Stimulated activated CD8-positive, alpha-beta memory T cell treated with anti-CD3 and anti-CD28 coated beads, Interleukin-2, amount 100 ng/mL, for 48 hours (primary cell): Measurements from ENCODE around the gene SCUBE1.
"Not testable (repeated sequence)": the region's sequence is repeated elsewhere in the genome, so short reads cannot be mapped to it uniquely, and the experiment has no call there.

Experiments used
- DNase-seq, 2 donors: peaks; one replicate each; pipeline ENCODE4 v3.0.0-alpha.2; 2020; ENCODE audit warnings: low read depth in 2 of 2

SCUBE1 gene

DNA sequence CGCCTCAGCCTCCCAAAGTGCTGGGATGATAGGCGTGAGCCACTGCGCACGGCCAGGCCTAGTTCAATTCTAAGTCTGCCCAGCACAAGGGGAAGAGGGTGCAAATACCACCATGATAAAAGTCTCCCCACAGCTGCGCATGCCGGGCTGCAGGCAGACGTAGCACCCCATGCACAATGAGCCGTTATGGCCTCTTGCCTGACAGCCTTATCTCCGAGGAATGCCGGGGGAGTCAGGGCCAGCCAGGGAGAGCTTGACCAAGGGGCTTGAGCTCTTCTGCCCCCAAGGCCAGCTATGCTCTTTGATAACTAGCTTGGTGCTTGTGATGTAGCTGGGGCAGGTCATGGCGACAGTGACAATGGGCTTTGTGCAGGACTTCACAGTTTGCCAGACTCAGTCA is 13.7 kb upstream of the SCUBE1 start:
- no peak for DNase-seq

DNA sequence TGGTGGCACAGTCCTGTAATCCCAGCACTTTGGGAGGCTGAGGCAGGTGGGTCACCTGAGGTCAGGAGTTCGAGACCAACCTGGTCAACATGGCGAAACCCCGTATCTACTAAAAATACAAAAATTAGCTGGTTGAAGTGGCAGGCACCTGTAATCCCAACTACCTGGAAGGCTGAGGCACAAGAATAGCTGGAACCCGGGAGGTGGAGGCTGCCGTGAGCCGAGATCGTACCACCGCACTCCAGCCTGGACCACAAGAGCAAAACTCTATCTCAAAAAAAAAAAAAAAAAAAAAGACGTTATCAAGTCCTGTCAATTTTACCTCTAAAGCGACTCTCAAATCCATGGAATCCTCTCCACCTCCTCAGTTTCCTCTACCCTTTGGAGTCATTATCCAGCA is 12.5 kb upstream of the SCUBE1 start:
- DNase-seq, result not testable (repeated sequence)

GRCh38 chr22:43351966-43352345 is 8.8 kb upstream of the SCUBE1 start:
- no peak for DNase-seq

- no peak for DNase-seq
These were observed 6.5 kb upstream of the SCUBE1 start for GRCh38 chr22:43349636-43350035.

GRCh38 chr22:43346521-43346929 is 3.4 kb upstream of the SCUBE1 start:
- peak; percentile 46 to 61 for DNase-seq

GRCh38 chr22:43345761-43346301 is 2.7 kb upstream of the SCUBE1 start:
- DNase-seq, result no peak

DNA sequence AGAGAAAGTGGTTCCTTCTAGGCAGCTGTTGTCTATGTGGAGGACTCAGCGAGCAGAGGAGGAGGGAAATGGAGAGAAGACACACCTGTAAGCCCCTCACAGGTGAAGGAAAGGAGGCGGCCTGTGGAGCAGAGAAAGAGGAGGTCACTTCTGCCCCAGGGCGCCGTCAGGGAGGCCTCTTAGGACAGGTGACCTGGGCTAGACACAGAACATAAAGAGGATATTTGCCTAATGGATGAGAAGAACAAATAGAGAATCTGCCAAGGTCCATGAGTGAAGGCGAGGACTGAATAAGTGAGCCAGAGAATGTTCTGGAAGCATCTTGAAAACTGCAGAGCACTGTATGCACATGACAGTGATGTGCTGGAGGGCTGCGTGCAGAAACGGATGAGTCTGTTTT is 2.2 kb upstream of the SCUBE1 start:
- DNase-seq, result no peak

DNA sequence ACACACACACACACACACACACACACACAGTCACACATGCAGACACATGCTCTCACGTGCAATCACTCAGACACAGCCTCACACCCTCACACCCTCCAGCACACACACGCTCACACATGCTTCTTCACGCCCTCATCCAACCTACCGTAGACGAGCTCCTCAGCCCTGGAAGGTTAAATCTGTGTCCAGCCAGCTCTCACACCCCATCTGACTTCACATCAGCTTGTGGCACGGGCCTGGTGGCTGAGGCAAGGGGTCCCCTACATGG is 1.3 kb upstream of the SCUBE1 start:
- DNase-seq, result no peak

DNA sequence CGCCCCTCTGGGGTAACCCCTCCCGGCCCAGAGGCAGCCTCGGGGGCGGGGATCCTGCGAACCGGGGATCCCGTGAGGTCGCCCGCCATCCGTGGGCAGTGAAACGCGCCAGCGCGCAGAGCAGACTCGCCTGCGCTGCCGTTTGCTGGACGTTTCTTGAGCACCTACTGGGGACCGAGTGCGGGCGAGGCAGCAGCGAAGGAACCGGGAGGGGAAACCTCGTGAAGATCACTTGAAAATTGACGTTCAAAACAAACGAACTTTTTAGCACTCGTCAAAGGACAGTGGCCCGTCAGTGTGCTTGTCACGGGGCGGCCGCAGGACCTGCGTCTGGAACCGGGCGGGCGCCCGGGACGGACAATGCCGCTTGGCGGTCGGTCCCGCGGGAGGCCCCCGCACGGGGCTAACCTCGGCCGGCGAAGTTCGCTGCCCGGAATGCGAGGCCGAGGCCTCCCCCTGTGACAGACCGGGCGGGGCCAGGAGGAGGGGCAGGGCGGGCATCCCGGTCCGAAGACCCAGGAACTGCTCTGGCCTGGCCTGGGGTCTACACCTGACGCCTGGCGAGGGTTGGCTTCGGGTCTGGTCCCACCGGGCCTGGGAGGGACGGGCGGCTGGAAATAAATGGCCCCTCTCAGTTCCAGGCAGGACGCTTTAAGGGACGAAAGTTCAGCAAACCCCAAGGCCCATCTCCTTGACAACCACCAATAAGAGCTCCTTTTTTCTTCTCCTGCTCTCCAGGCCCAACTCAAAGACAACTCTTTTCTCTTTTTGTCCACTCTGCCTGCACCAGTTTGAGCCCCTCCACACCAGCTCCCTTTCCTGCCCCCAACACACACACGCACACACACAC is 723 bp upstream of the SCUBE1 start:
- no peak for DNase-seq

GRCh38 chr22:43342347-43343261 is 568 bp downstream of the SCUBE1 start:
- no peak for DNase-seq

- DNase-seq, result no peak
These were observed 1.6 kb downstream of the SCUBE1 start for GRCh38 chr22:43341565-43341964.

- DNase-seq, result no peak
These were observed 4.3 kb downstream of the SCUBE1 start for GRCh38 chr22:43338766-43339345.

- no peak for DNase-seq
These were observed 5.2 kb downstream of the SCUBE1 start for GRCh38 chr22:43337946-43338345.

DNA sequence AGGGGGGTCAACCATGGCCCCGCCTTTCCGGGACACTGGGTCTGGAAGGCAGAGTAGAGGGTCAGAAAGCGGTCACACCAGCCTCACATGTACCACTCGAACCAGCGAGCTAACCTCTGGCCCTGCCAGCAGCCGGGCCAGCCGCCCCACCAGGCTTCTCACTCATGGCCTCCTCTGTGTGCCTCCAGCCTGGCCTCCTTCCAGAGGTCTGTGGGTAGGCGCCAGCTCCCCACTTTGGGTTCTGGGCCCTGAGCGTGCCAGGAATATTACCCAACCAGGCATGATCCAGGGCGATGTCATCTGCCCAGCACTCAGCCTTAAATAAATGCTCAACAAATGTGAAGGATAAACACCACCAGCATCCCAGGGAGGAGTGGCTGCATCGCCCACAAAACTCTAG is 5.8 kb downstream of the SCUBE1 start:
- no peak for DNase-seq

DNA sequence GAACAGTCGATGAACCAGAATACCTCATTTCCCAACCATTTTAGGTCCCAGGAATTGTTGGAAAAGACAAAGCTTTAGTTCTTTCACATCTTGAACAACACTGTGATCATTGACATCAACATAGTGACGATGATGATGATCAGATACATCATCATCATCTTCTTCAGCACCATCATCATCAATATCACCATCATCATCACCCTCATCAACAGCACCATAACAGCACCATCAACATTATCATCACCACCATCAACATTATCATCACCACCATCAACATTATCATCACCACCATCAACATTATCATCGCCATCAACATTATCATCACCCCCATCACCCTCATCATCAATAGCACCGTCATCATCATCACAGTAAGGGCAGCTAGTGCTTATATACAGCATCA is 8.8 kb downstream of the SCUBE1 start:
- DNase-seq, result no peak

DNA sequence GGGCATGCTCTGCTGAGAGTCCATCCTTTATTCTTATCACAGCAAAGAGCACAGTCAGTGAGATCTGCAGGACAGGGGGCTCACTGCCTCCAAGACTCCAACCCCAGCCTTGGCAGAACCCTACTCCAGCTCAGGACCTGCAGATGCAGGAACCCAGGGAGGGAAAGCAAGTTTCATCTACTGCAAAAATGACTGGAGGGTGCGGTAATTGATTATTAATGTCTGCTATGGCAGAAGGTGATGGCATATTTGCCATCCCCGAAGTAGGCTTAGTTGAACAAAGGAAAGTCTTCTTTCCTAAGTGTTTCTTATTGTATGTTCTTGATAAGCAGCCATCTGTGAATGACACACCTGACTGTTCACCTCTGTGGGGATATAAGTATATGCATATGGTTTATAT is 9.2 kb downstream of the SCUBE1 start:
- DNase-seq, result no peak

DNA sequence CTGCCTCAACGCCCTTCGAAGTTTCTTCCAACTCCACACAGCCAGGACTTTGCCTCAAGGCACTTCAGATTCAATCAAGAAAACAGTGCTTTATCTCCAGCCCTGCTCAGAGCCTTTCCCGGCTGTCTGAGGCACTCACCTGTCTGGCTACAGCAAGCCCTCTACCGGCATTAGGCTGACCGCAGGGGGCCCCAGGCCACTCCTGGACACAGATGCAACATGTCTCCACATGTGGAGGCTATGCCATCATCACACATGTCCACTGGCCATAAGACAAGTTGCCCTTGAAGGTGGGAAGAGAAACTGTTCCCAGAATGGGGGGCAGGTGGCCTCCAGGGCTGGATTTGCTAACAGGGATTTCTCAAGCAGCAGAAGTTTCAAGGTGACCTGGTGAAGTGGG is 10.0 kb downstream of the SCUBE1 start:
- DNase-seq, result no peak

- DNase-seq, result no peak
These were observed 11.5 kb downstream of the SCUBE1 start for GRCh38 chr22:43331698-43332097.

GRCh38 chr22:43331069-43331451 is 12.1 kb downstream of the SCUBE1 start:
- no peak for DNase-seq

DNA sequence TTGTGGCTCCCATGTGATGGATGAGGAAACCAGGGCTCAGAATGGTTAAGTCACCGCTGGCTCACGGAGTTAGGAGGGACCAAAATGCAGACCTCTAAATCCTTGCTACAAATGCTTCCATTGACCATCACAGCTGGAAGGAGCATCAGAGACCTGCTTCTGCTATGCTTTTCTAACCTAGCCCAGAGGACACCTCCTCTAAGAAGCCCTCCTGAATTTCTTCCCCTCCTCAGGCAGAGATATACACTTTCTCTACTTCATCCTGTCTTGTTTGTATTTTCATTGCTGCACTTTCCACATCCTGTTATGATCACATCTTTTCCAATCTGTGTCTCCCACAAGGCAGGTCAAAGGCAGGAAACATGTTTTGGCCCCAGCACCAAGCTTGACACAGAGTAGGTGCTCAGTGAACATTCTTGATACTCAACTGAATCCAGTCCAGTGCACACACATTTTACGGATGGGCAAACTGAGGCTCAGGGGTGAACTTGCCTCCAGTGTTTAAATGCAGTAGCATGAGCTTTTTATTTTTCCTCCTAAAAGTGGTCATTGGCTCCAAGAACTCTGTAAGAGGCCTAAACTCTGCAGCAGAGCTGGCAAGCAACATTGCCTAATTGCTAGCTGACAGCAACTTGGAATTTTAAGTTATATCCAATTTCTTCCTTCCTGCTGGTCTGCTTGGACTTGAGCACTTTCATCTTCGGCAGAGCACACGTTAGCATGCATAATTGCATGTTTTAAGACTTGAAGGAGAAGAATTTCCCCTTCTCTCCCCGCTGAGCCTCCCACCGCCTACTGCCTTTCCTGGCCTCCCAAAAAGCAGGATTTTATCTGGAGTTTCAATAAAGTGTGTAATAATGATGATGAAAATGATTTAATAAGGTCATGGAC is 12.7 kb downstream of the SCUBE1 start:
- DNase-seq, result no peak

DNA sequence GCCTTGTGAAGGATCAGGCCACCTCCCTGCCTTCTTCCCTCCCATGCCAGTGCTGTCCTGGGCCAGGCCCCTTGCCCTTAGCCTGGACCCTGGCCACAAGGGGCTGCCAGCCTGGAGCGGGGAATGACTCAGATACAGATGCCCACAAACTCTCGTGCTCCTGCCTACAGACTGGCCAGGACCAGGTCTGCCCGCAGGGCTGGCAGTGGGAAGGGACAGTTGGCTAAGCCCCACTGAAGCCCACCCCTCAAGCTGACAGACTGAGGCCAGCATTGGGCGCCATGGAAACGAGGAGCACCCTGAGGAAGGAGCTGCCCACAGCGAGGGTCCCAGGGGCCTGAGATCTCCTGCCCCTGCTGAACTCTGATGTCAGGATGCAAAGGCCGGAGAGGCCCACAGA is 14.1 kb downstream of the SCUBE1 start:
- DNase-seq, result no peak

GRCh38 chr22:43327157-43327438 is 16.1 kb downstream of the SCUBE1 start:
- no peak for DNase-seq
